GM12878 (cell line): ENCODE data around the gene TAGLN3. TPM values are rescaled to one million over a fixed set of nuclear protein-coding genes. Genes with fewer than 3 reads are reported as not detected.

Experiments
- ATAC-seq: fragments of 200-7000 bp; cut with Tn5 transposase; 3 replicates; pipeline ENCODE4 v1.9.1; 2020; ENCODE audit warnings: mild to moderate bottlenecking, moderate library complexity
- BruUV-seq: library from RNA; stranded (reverse); fragments of 400-500 nt; replicated peaks from 2 replicates; lab custom pipeline; 2021; lab: Mats Ljungman, UMichigan
- CTCF ChIA-PET: fragments of 300-600 bp; sonication (Branson Sonifier 250); formaldehyde crosslinking; extraction: SDS; loops from one replicate; lab custom pipeline; 2021; ENCODE audit warnings: inconsistent platforms; lab: Yijun Ruan, JAX
- POLR2A ChIA-PET: fragments of 350-600 bp; formaldehyde crosslinking; extraction: SDS; loops from one replicate; lab custom pipeline; 2021; ENCODE audit warnings: inconsistent platforms; lab: Charles Lee
- RAD21 ChIA-PET: fragments of 300-600 bp; sonication (Branson Sonifier 250); formaldehyde crosslinking; loops from one replicate; lab custom pipeline; 2023; ENCODE audit warnings: antibody characterized with exemption; ENCODE audit not compliant: unreplicated experiment; lab: Charles Lee
- SMC1A ChIA-PET: fragments of 300-600 bp; sonication (Branson Sonifier 250); formaldehyde crosslinking; loops from one replicate; lab custom pipeline; 2023; ENCODE audit not compliant: unreplicated experiment, uncharacterized antibody; lab: Charles Lee
- DNase-seq: peaks from one replicate; pipeline ENCODE4 v3.0.0-alpha.2; 2011; ENCODE audit warnings: low read depth, low spot score
- FAIRE-seq: peaks from 3 replicates; lab custom pipeline; 2011; peaks lifted over from hg19 to GRCh38; lab: Jason Lieb, UNC
- H2AFZ ChIP-seq: 2 replicates; pipeline ENCODE4 v1.6.0; 2011; ENCODE audit warnings: low read depth, low read length, control low read depth; ENCODE audit not compliant: control insufficient read depth
- H3K27ac ChIP-seq: 2 replicates; pipeline ENCODE4 v1.5.1; 2011; ENCODE audit warnings: control low read depth; ENCODE audit not compliant: control insufficient read depth, insufficient read depth
- H3K27me3 ChIP-seq, 2 experiments: replicated peaks in 1 of 2; 2 replicates each; pipeline versions ENCODE4 v1.6.0 to v1.6.1; 2011; ENCODE audit warnings: low read length in 1 of 2; ENCODE audit not compliant: control insufficient read depth in 2 of 2, insufficient read depth in 2 of 2
- H3K36me3 ChIP-seq, 2 experiments: 2 replicates each; pipeline ENCODE4 v1.5.1; 2011; ENCODE audit warnings: low read length in 1 of 2; ENCODE audit not compliant: control insufficient read depth in 2 of 2, insufficient read depth in 2 of 2
- H3K4me1 ChIP-seq: 2 replicates; pipeline ENCODE4 v1.6.1; 2011; ENCODE audit warnings: mild to moderate bottlenecking, low read length, moderate library complexity, mixed read lengths; ENCODE audit not compliant: control insufficient read depth, insufficient read depth
- H3K4me2 ChIP-seq: 2 replicates; pipeline ENCODE4 v1.6.0; 2011; ENCODE audit warnings: control low read depth; ENCODE audit not compliant: control insufficient read depth, insufficient read depth
- H3K4me3 ChIP-seq: fragments of 200-600 bp; sonication (generic); 2 replicates; pipeline ENCODE4 v1.5.1; 2016
- H3K79me2 ChIP-seq: 2 replicates; pipeline ENCODE4 v1.6.0; 2011; ENCODE audit warnings: low read length; ENCODE audit not compliant: control insufficient read depth, insufficient read depth
- H3K9ac ChIP-seq: 2 replicates; pipeline ENCODE4 v1.8.0; 2011; ENCODE audit warnings: low read length, control low read depth, mixed read lengths; ENCODE audit not compliant: control insufficient read depth, insufficient read depth
- H3K9me3 ChIP-seq: replicated peaks from 3 replicates; pipeline ENCODE4 v1.5.1; 2011; ENCODE audit warnings: mild to moderate bottlenecking, low read length; ENCODE audit not compliant: control insufficient read depth, insufficient read depth
- H4K20me1 ChIP-seq: 2 replicates; pipeline ENCODE4 v1.6.0; 2011; ENCODE audit not compliant: control insufficient read depth, insufficient read depth
- ATF3 ChIP-seq: IDR thresholded peaks from 2 replicates; pipeline ENCODE4 v1.6.1; 2011; ENCODE audit warnings: low read depth, mild to moderate bottlenecking, low read length, moderate library complexity, borderline replicate concordance; ENCODE audit errors: extremely low read depth
- BACH1 ChIP-seq: fragments of 450-650 bp; IDR thresholded peaks from 2 replicates; pipeline ENCODE4 v1.6.1; 2017; ENCODE audit warnings: mild to moderate bottlenecking, borderline replicate concordance
- BCLAF1 ChIP-seq: fragments of 450-650 bp; IDR thresholded peaks from 2 replicates; pipeline ENCODE4 v1.6.1; 2017; ENCODE audit warnings: antibody characterized with exemption, mild to moderate bottlenecking, moderate library complexity
- FOXM1 ChIP-seq: IDR thresholded peaks from 2 replicates; pipeline ENCODE4 v1.6.1; 2012; ENCODE audit warnings: low read depth, mild to moderate bottlenecking, inconsistent platforms, low read length, moderate library complexity
- GATAD2B ChIP-seq: fragments of 450-650 bp; conservative IDR thresholded peaks from 2 replicates; pipeline ENCODE4 v1.6.1; 2017; ENCODE audit warnings: low read depth, mild to moderate bottlenecking, moderate library complexity
- HSF1 ChIP-seq: fragments of 150-350 bp; IDR thresholded peaks from 2 replicates; pipeline ENCODE4 v1.6.1; 2014; ENCODE audit warnings: mild to moderate bottlenecking, low read depth, low read length
- MEF2A ChIP-seq: IDR thresholded peaks from 2 replicates; pipeline ENCODE4 v1.6.1; 2011; ENCODE audit warnings: low read depth, mild to moderate bottlenecking, low read length, moderate library complexity; ENCODE audit not compliant: insufficient read depth
- NFYA ChIP-seq: IDR thresholded peaks from 2 replicates; pipeline ENCODE4 v1.6.1; 2011; ENCODE audit warnings: low read depth, mild to moderate bottlenecking, low read length, improper control_type of control experiment, borderline replicate concordance
- NR2C2 ChIP-seq: IDR thresholded peaks from 2 replicates; pipeline ENCODE4 v1.6.1; 2011; ENCODE audit warnings: borderline replicate concordance, low read depth; ENCODE audit not compliant: control insufficient read depth, insufficient read length
- ZNF24 ChIP-seq: fragments of 450-650 bp; IDR thresholded peaks from 2 replicates; pipeline ENCODE4 v1.6.1; 2017; ENCODE audit warnings: antibody characterized with exemption, mild to moderate bottlenecking
- ZSCAN29 ChIP-seq: fragments of 450-650 bp; IDR thresholded peaks from 2 replicates; pipeline ENCODE4 v1.6.1; 2017; ENCODE audit warnings: mild to moderate bottlenecking, moderate library complexity
- WGBS: methylation state at CpG from one replicate; pipeline ENCODE4 v1.1.6; 2016; ENCODE audit warnings: low lambda C conversion rate; ENCODE audit not compliant: insufficient replicate concordance, insufficient coverage; ENCODE audit errors: missing lambda C conversion rate; 5-methylcytosine and 5-hydroxymethylcytosine counted together
- in situ Hi-C: fragments of 300-500 bp; cut with MboI; formaldehyde crosslinking; loops from 9 replicates; pipeline ENCODE4 v1.14.3; 2018; ENCODE audit warnings: mixed read lengths
- intact Hi-C: fragments of 100-400 bp; cut with micrococcal nuclease; formaldehyde crosslinking; loops from one replicate; pipeline ENCODE4 v1.14.2; 2022; ENCODE audit not compliant: unreplicated experiment
- polyA plus RNA-seq, 11 experiments: library from polyadenylated mRNA; depleted of rRNA in 4 of 11; unstranded in 6 of 11; stranded (reverse) in 5 of 11; fragments of >200 nt; fragmentation: Nextera tagmentation in 4 of 11; fragmentation: Illumina TruSeq in 1 of 11; extraction: Ambion mirVana in 4 of 11; extraction: Trizol in 1 of 11; gene quantifications; 1 replicate in 1 of 11; 2 replicates in 10 of 11; pipeline versions ENCODE4 v1.2.1 to v1.2.3, GENCODE V29; 2011 to 2016; ENCODE audit warnings: inconsistent platforms in 2 of 11, missing spikeins in 2 of 11, low read depth in 1 of 11
- total RNA-seq, 4 experiments: library from RNA; depleted of rRNA in 3 of 4; stranded (reverse); fragments of >200 nt in 3 of 4; fragmentation: Illumina TruSeq in 1 of 4; extraction: Trizol in 1 of 4; gene quantifications; 2 replicates each; pipeline versions ENCODE4 v1.2.1 to v1.2.3, GENCODE V29; 2013 to 2021
- TF ChIP-seq, protein P1 (sequence below): fragments of 450-650 bp; formaldehyde crosslinking; IDR thresholded peaks from 2 replicates; pipeline ENCODE4 v1.4.0; 2020; ENCODE audit warnings: mild to moderate bottlenecking, moderate library complexity

TAGLN3 gene
- total and polyA plus RNA-seq, 10 of the 15 experiments (the other 5 are each of a cell fraction or from before 2014, with no cell fraction given), result 0.06 to 0.53 (median 0.12) TPM; not detected in 3

DNA sequence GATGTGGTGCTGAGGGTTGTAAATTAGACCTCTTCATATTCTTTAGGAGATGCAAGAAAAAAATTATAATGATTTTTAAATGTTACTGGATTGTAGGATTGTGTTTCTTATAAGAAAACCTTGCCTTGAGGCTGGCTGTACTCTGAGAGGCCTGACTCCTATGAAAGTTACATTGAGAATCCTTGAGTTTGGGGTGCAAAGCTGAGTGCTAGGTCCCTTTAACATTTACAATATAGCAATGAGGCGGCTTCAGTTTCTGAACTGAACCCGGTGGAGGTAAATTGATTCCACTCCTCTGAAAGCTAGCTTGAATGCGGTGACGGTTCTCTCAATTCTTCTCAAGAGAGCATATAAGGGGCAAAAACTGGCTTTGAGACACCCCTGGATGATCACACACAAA is 35.7 kb downstream of the TAGLN3 start, which contains the start of gene TMPRSS7 (continued):
- TF ChIP-seq BCLAF1 (no peak), HSF1 (no peak), ATF3 (no peak), BACH1 (no peak), ZNF24 (no peak)

DNA sequence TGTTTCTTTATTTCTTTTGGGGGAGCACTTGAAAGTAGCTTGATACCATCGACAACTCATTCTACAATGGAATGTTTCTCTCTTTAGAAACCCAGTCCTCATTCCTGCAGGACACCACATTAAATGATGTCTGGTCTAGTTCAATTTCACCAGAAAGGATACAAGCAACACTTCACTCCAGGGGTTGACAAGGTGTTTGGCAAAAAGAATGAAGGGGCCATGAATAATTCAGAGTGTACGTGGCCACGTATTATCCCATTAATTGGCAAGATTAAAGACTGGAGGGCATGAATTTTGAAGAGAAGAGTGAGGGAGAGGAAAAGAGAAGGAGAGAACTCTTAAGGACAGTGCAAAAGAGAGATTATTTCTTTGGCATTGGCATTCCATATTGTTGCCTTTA is 36.5 kb downstream of the TAGLN3 start:
- Histone ChIP-seq H3K9ac (no peak overlapping the region), H3K79me2 (no peaks in the 10 kb centered on the region), H3K27me3 (0 out of 4 replicates have a peak, but pooled peaks cover 0 to 2% of the 10 kb centered on the region in 2 experiments), H3K36me3 (no peaks in the 10 kb centered on the region), H3K9me3 (no peaks in the 10 kb centered on the region), H4K20me1 (no peaks in the 10 kb centered on the region), H3K4me2 (no peak overlapping the region), H3K4me1 (no peaks in the 10 kb centered on the region), H3K27ac (no peak overlapping the region), H2AFZ (no peak overlapping the region), H3K4me3 (no peak overlapping the region)
- ChIA-PET POLR2A (no interaction called here), RAD21 (no interaction called here), CTCF (interaction anchor here (1.2 to 2.4 kb wide), 5 partner anchors 8 to 320 kb away, joined by 4 to 12 read pairs (median 6); no protein-coding TSS in a partner anchor), SMC1A (interaction anchor here (1.0 to 1.6 kb wide), 3 partner anchors 8 to 19 kb away, joined by 3 read pairs; no protein-coding TSS in a partner anchor)
- BruUV-seq, result no TSS peak
- FAIRE-seq, result no peak
- in situ Hi-C loops, result no loop called here
- intact Hi-C loops, result no loop called here
- ATAC-seq, result no peak
- 40% methylated on average over 3 of the region's 3 CpGs for WGBS
- no peak for DNase-seq
- no peak for TF ChIP-seq NFYA
- TF ChIP-seq, protein P1, sequence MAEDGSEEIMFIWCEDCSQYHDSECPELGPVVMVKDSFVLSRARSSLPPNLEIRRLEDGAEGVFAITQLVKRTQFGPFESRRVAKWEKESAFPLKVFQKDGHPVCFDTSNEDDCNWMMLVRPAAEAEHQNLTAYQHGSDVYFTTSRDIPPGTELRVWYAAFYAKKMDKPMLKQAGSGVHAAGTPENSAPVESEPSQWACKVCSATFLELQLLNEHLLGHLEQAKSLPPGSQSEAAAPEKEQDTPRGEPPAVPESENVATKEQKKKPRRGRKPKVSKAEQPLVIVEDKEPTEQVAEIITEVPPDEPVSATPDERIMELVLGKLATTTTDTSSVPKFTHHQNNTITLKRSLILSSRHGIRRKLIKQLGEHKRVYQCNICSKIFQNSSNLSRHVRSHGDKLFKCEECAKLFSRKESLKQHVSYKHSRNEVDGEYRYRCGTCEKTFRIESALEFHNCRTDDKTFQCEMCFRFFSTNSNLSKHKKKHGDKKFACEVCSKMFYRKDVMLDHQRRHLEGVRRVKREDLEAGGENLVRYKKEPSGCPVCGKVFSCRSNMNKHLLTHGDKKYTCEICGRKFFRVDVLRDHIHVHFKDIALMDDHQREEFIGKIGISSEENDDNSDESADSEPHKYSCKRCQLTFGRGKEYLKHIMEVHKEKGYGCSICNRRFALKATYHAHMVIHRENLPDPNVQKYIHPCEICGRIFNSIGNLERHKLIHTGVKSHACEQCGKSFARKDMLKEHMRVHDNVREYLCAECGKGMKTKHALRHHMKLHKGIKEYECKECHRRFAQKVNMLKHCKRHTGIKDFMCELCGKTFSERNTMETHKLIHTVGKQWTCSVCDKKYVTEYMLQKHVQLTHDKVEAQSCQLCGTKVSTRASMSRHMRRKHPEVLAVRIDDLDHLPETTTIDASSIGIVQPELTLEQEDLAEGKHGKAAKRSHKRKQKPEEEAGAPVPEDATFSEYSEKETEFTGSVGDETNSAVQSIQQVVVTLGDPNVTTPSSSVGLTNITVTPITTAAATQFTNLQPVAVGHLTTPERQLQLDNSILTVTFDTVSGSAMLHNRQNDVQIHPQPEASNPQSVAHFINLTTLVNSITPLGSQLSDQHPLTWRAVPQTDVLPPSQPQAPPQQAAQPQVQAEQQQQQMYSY, result no peak
- no peak for TF ChIP-seq GATAD2B
- TF ChIP-seq NR2C2, result no peak
- TF ChIP-seq MEF2A, result no peak
- no peak for TF ChIP-seq FOXM1
- TF ChIP-seq ZSCAN29, result no peak
